IMR-90 (cell line): ENCODE results near the gene PDLIM4. TPM values are rescaled to one million over a fixed set of nuclear protein-coding genes. Genes with fewer than 3 reads are reported as not detected.

Experiments
- ATAC-seq: fragments of 200-7000 bp; cut with Tn5 transposase; 2 replicates; pipeline ENCODE4 v1.9.1; 2020; ENCODE audit warnings: low read depth, mild to moderate bottlenecking, moderate library complexity
- BruUV-seq: library from RNA; stranded (reverse); fragments of 400-500 nt; replicated peaks from 2 replicates; lab custom pipeline; 2021; lab: Mats Ljungman, UMichigan
- CTCF ChIA-PET: fragments of 300-600 bp; formaldehyde crosslinking; extraction: SDS; loops from one replicate; lab custom pipeline; 2021; ENCODE audit warnings: antibody characterized with exemption; lab: Yijun Ruan, JAX
- POLR2A ChIA-PET: fragments of 300-600 bp; sonication (Branson Sonifier 250); formaldehyde crosslinking; loops from one replicate; lab custom pipeline; 2022; ENCODE audit warnings: antibody characterized with exemption; ENCODE audit not compliant: unreplicated experiment; lab: Charles Lee
- DNase-seq: peaks from one replicate; pipeline ENCODE4 v3.0.0; 2013
- H2AFZ ChIP-seq: replicated peaks from 2 replicates; pipeline ENCODE3; 2013; ENCODE audit warnings: low read length, mild to moderate bottlenecking; ENCODE audit not compliant: poor library complexity
- H2AK5ac ChIP-seq: 2 replicates; pipeline ENCODE4 v1.6.1; 2013; ENCODE audit warnings: low read depth, low read length, inconsistent platforms
- H2AK9ac ChIP-seq: replicated peaks from 2 replicates; pipeline ENCODE3; 2013; ENCODE audit warnings: mild to moderate bottlenecking, low read depth, low read length, moderate library complexity; ENCODE audit not compliant: poor library complexity
- H2BK120ac ChIP-seq: 2 replicates; pipeline ENCODE4 v1.6.1; 2013; ENCODE audit warnings: low read depth, low read length, inconsistent platforms
- H2BK15ac ChIP-seq: 3 replicates; pipeline ENCODE4 v1.6.1; 2013; ENCODE audit warnings: low read depth, low read length, inconsistent platforms
- H2BK20ac ChIP-seq: 2 replicates; pipeline ENCODE4 v1.6.1; 2013; ENCODE audit warnings: low read depth, mild to moderate bottlenecking, inconsistent platforms, low read length, moderate library complexity
- H2BK5ac ChIP-seq: 2 replicates; pipeline ENCODE4 v1.6.1; 2013; ENCODE audit warnings: mild to moderate bottlenecking, low read depth, low read length, inconsistent platforms; ENCODE audit not compliant: poor library complexity, severe bottlenecking
- H3K14ac ChIP-seq: replicated peaks from 2 replicates; pipeline ENCODE4 v1.6.1; 2013; ENCODE audit warnings: low read depth, low read length, inconsistent platforms
- H3K18ac ChIP-seq: 2 replicates; pipeline ENCODE4 v1.6.1; 2013; ENCODE audit warnings: low read depth, low read length, control low read depth
- H3K23ac ChIP-seq: 2 replicates; pipeline ENCODE4 v1.6.1; 2013; ENCODE audit warnings: low read depth, low read length, inconsistent platforms
- H3K27ac ChIP-seq: 2 replicates; pipeline ENCODE4 v1.5.1; 2013; ENCODE audit warnings: mild to moderate bottlenecking, control low read depth, low read length; ENCODE audit not compliant: insufficient read depth
- H3K27me3 ChIP-seq: 2 replicates; pipeline ENCODE4 v1.6.1; 2013; ENCODE audit warnings: low read length; ENCODE audit not compliant: control insufficient read depth, insufficient read depth
- H3K36me3 ChIP-seq: 2 replicates; pipeline ENCODE4 v1.6.1; 2013; ENCODE audit warnings: low read length, mixed read lengths; ENCODE audit not compliant: control insufficient read depth, insufficient read depth
- H3K4ac ChIP-seq: 2 replicates; pipeline ENCODE4 v1.6.1; 2013; ENCODE audit warnings: low read depth, low read length, inconsistent platforms
- H3K4me1 ChIP-seq: 2 replicates; pipeline ENCODE4 v1.6.1; 2013; ENCODE audit warnings: low read length, mixed read lengths; ENCODE audit not compliant: control insufficient read depth, insufficient read depth
- H3K4me2 ChIP-seq: 2 replicates; pipeline ENCODE4 v1.6.1; 2013; ENCODE audit warnings: low read depth, mild to moderate bottlenecking, control low read depth, low read length, moderate library complexity
- H3K4me3 ChIP-seq: 2 replicates; pipeline ENCODE4 v1.5.1; 2013; ENCODE audit warnings: low read depth, mild to moderate bottlenecking, control low read depth, low read length, moderate library complexity; ENCODE audit not compliant: insufficient read depth
- H3K56ac ChIP-seq: 2 replicates; pipeline ENCODE4 v1.6.1; 2013; ENCODE audit warnings: low read length, inconsistent platforms; ENCODE audit not compliant: insufficient read depth; ENCODE audit errors: extremely low read depth
- H3K79me1 ChIP-seq, 2 experiments: 2 replicates each; pipeline ENCODE4 v1.6.1; 2013; ENCODE audit warnings: low read length in 2 of 2, inconsistent platforms in 1 of 2, low read depth in 1 of 2
- H3K9ac ChIP-seq: 2 replicates; pipeline ENCODE4 v1.6.1; 2013; ENCODE audit warnings: low read depth, low read length, control low read depth
- H3K9me1 ChIP-seq: 2 replicates; pipeline ENCODE4 v1.6.1; 2013; ENCODE audit warnings: low read length, inconsistent platforms; ENCODE audit not compliant: insufficient read depth
- H3K9me3 ChIP-seq: 2 replicates; pipeline ENCODE4 v1.6.1; 2013; ENCODE audit warnings: low read length; ENCODE audit not compliant: control insufficient read depth, insufficient read depth
- H4K20me1 ChIP-seq: 2 replicates; pipeline ENCODE4 v1.6.1; 2013; ENCODE audit warnings: low read length, inconsistent platforms; ENCODE audit not compliant: insufficient read depth
- H4K5ac ChIP-seq: 2 replicates; pipeline ENCODE4 v1.6.1; 2013; ENCODE audit warnings: mild to moderate bottlenecking, low read depth, low read length, control low read depth
- H4K8ac ChIP-seq, 2 experiments: 2 replicates each; pipeline ENCODE4 v1.6.1; 2013; ENCODE audit warnings: low read depth in 2 of 2, low read length in 2 of 2, control low read depth in 1 of 2, inconsistent platforms in 1 of 2
- H4K91ac ChIP-seq: 2 replicates; pipeline ENCODE4 v1.6.1; 2013; ENCODE audit warnings: low read depth, low read length, inconsistent platforms; ENCODE audit not compliant: insufficient read depth
- BHLHE40 ChIP-seq: fragments of 150-350 bp; IDR thresholded peaks from 2 replicates; pipeline ENCODE4 v1.6.1; 2016; ENCODE audit warnings: mild to moderate bottlenecking, low read depth, low read length
- CEBPB ChIP-seq: IDR thresholded peaks from 2 replicates; pipeline ENCODE4 v1.6.1; 2012; ENCODE audit warnings: low read depth, low read length, improper control_type of control experiment
- ELK1 ChIP-seq: fragments of 150-350 bp; IDR thresholded peaks from 2 replicates; pipeline ENCODE4 v1.6.1; 2016; ENCODE audit warnings: low read depth, mild to moderate bottlenecking, low read length, moderate library complexity, borderline replicate concordance
- FOS ChIP-seq: fragments of 150-350 bp; IDR thresholded peaks from 2 replicates; pipeline ENCODE4 v1.6.1; 2016; ENCODE audit warnings: low read depth, low read length
- MAZ ChIP-seq: IDR thresholded peaks from 2 replicates; pipeline ENCODE4 v1.6.1; 2012; ENCODE audit warnings: low read depth, mild to moderate bottlenecking, low read length, improper control_type of control experiment, moderate library complexity, borderline replicate concordance
- MXI1 ChIP-seq: IDR thresholded peaks from 2 replicates; pipeline ENCODE4 v1.6.1; 2012; ENCODE audit warnings: low read depth, mild to moderate bottlenecking, low read length, moderate library complexity, borderline replicate concordance
- NFE2L2 ChIP-seq: fragments of 150-350 bp; IDR thresholded peaks from 2 replicates; pipeline ENCODE4 v1.6.1; 2016; ENCODE audit warnings: low read depth, mild to moderate bottlenecking, low read length
- POLR2A ChIP-seq: IDR thresholded peaks from 2 replicates; pipeline ENCODE4 v1.6.1; 2012; ENCODE audit warnings: mild to moderate bottlenecking, low read depth, low read length
- RAD21 ChIP-seq: IDR thresholded peaks from 2 replicates; pipeline ENCODE4 v1.6.1; 2012; ENCODE audit warnings: low read length, improper control_type of control experiment
- RCOR1 ChIP-seq: IDR thresholded peaks from 2 replicates; pipeline ENCODE4 v1.6.1; 2012; ENCODE audit warnings: mild to moderate bottlenecking, low read length, improper control_type of control experiment; ENCODE audit not compliant: insufficient replicate concordance
- RFX5 ChIP-seq: IDR thresholded peaks from 2 replicates; pipeline ENCODE4 v1.8.0; 2012; ENCODE audit warnings: low read depth, mild to moderate bottlenecking, low read length, moderate library complexity
- SMC3 ChIP-seq: fragments of 150-350 bp; IDR thresholded peaks from 2 replicates; pipeline ENCODE4 v1.6.1; 2016; ENCODE audit warnings: low read depth, mild to moderate bottlenecking, antibody characterized with exemption, low read length, moderate library complexity
- USF2 ChIP-seq: fragments of 150-350 bp; IDR thresholded peaks from 2 replicates; pipeline ENCODE4 v1.6.1; 2017; ENCODE audit warnings: mild to moderate bottlenecking, antibody characterized with exemption, low read length, low read depth
- WGBS, 2 experiments: methylation state at CpG; one replicate each; pipeline versions ENCODE4 v1.1.5 to v1.1.7; 2013; ENCODE audit warnings: missing lambda C conversion rate in 2 of 2; ENCODE audit not compliant: insufficient read length in 1 of 2; ENCODE audit errors: extremely low coverage in 2 of 2; 5-methylcytosine and 5-hydroxymethylcytosine counted together
- dilution Hi-C: fragments of 300-500 bp; cut with HindIII; formaldehyde crosslinking; loops from one replicate; pipeline ENCODE4 v1.14.3; 2018; ENCODE audit warnings: low sequenced_read_pairs; ENCODE audit not compliant: unreplicated experiment
- in situ Hi-C: fragments of 300-500 bp; cut with MboI; formaldehyde crosslinking; loops from 3 replicates; pipeline ENCODE4 v1.14.3; 2019; ENCODE audit warnings: low sequenced_read_pairs, inconsistent platforms, mixed read lengths
- intact Hi-C: fragments of 100-400 bp; cut with micrococcal nuclease; formaldehyde crosslinking; loops from 2 replicates; pipeline ENCODE4 v1.10.0; 2022
- polyA plus RNA-seq, 3 experiments: library from polyadenylated mRNA; depleted of rRNA; stranded (reverse); fragments of >200 nt; gene quantifications; 2 replicates each; pipeline ENCODE4 v1.2.3, GENCODE V29; 2012; ENCODE audit warnings: low replicate concordance in 1 of 3
- total RNA-seq: library from RNA; depleted of rRNA; stranded (reverse); fragments of >200 nt; gene quantifications from 2 replicates; pipeline ENCODE4 v1.2.3, GENCODE V29; 2012

The PDLIM4 gene
- total and polyA plus RNA-seq, 2 of the 4 experiments (the other 2 are of a cell fraction), result 61.1 to 214 TPM

- peak overlapping the region; percentile 83 for H2BK5ac ChIP-seq
- H3K36me3 ChIP-seq, result peaks cover 26% of the 10 kb centered on the region
- no peak overlapping the region for H3K4me2 ChIP-seq
- H3K4me3 ChIP-seq, result no peak overlapping the region
- H3K9me1 ChIP-seq, result peaks cover 66% of the 10 kb centered on the region
- H4K5ac ChIP-seq, result no peak overlapping the region
- H3K9ac ChIP-seq, result no peak overlapping the region
- H2AFZ ChIP-seq, result no peak overlapping the region
- H4K91ac ChIP-seq, result peak overlapping the region; percentile 11; the same call in 1 of the 2 replicates
- H2BK15ac ChIP-seq, result peak overlapping the region; percentile 30; the same call in 2 of the 3 replicates
- peak overlapping the region; percentile 88 for H2AK5ac ChIP-seq
- no peak overlapping the region; the same call in 1 of the 2 replicates for H3K14ac ChIP-seq
- peak overlapping the region in 1 of 2 experiments; percentile 11; a peak in 1 of 4 replicates for H4K8ac ChIP-seq
- peaks cover 60% of the 10 kb centered on the region for H3K4me1 ChIP-seq
- intact Hi-C loops (no loop called here), dilution Hi-C loops (no loop called here), in situ Hi-C loops (no loop called here)
- H3K9me3 ChIP-seq, result no peaks in the 10 kb centered on the region
- no peak for DNase-seq
- H2AK9ac ChIP-seq, result peak overlapping the region; percentile 52
- no peaks in the 10 kb centered on the region for H3K27me3 ChIP-seq
- H2BK20ac ChIP-seq, result no peak overlapping the region
- H3K79me1 ChIP-seq, result peaks cover 29 to 89% of the 10 kb centered on the region in 2 experiments
- ATAC-seq, result no peak
- BruUV-seq, result no TSS peak
- H3K23ac ChIP-seq, result peak overlapping the region; percentile 34
- no peak overlapping the region; the same call in 1 of the 2 replicates for H3K56ac ChIP-seq
- H4K20me1 ChIP-seq, result peaks cover 41% of the 10 kb centered on the region
- no peak overlapping the region for H3K18ac ChIP-seq
- peak overlapping the region; percentile 15 for H3K27ac ChIP-seq
- ChIA-PET CTCF (interaction anchor here (1.0 to 1.4 kb wide), 2 partner anchors 24 to 32 kb away, joined by 3 read pairs; partner anchors contain the start of gene SLC22A4), POLR2A (no interaction called here)
- H3K4ac ChIP-seq, result peak overlapping the region; percentile 90
- H2BK120ac ChIP-seq, result 0 out of 2 replicates have a peak overlapping the region, but pooled peaks have one; percentile 19
- 83% methylated on average over 1 of the region's 7 CpGs; no CpG with 5 or more reads in 1 of the 2 experiments for WGBS, 2 experiments
- TF ChIP-seq USF2 (no peak), RFX5 (no peak), CEBPB (no peak), NFE2L2 (no peak), SMC3 (no peak), RCOR1 (no peak), BHLHE40 (no peak), POLR2A (no peak), FOS (no peak), MAZ (no peak), RAD21 (no peak), ELK1 (no peak), MXI1 (no peak)
These were observed 4.7 kb downstream of the PDLIM4 start for GRCh38 chr5:132261881-132262845.
